ENCODE measurements around the gene SDK1.

The SDK1 gene

GRCh38 chr7:3283130-3283704 lies 17.8 kb upstream of the SDK1 start:
- in situ Hi-C loops (cut with HindIII; ENCODE audit: low sequenced_read_pairs) = no loop called here

- in situ Hi-C loops (cut with HindIII; ENCODE audit: low sequenced_read_pairs) = no loop called here
Observed at GRCh38 chr7:3285652-3286051, 15.4 kb upstream of the SDK1 start.

DNA sequence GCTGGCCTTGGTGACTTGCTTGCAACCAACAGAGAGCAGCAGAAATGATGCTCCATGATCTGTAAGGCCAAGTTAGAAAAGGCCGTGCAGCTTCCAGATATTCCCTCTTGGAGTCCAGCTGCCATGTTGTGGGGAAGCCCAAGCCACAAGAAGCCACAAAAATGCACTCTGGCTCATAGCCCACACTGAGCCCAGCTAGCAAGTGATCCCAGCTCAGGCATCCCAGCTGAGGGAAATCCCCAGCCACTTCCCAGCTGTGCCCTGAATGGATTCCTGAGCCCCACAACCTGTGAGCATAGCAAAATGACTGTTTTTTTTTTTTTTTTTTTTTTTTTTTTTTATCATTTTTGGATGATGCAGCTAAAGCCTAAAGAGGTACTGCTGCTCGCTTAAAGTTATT lies 11.1 kb upstream of the SDK1 start:
- in situ Hi-C loops (cut with HindIII; ENCODE audit: low sequenced_read_pairs) = no loop called here

- in situ Hi-C loops (cut with HindIII; ENCODE audit: low sequenced_read_pairs) = no loop called here
Observed at GRCh38 chr7:3292694-3293093, 8.4 kb upstream of the SDK1 start.

DNA sequence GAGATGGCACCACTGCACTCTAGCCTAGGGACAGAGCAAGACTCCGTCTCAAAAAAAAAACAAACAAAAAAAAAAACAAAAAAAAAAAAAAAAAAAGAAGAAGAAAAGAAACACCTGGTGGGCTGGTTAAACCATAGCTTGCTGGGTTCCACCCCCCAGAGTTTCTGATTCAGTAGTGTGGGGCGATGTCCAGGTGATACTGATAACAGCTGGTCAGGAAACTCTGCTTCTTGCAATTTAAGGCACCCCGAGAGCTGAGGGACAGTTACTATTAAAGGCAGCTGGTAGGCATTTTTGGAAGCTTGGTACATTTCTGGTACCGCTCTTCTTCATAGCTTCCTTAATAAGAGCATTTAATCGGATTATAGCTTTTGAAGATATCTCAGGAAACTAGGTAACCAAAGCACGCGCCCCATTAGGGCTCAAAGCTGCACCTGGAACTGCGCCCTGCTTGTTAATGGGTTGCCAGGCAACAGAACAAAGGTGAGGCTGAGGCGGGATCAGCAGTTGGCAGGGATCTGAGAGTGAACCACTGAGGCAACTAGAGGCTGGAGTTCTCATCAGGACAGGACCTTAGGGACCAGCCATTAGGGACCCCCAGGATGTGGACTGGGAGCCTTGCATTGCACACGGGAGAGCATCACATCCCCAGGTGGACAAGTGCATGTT lies 6.5 kb upstream of the SDK1 start:
- in situ Hi-C loops (cut with HindIII; ENCODE audit: low sequenced_read_pairs) = no loop called here

GRCh38 chr7:3297105-3297819 lies 3.8 kb upstream of the SDK1 start:
- in situ Hi-C loops (cut with HindIII; ENCODE audit: low sequenced_read_pairs) = no loop called here

GRCh38 chr7:3300221-3300650 lies 816 bp upstream of the SDK1 start:
- in situ Hi-C loops (cut with HindIII; ENCODE audit: low sequenced_read_pairs) = no loop called here

- in situ Hi-C loops (cut with HindIII; ENCODE audit: low sequenced_read_pairs) = no loop called here
Observed at GRCh38 chr7:3301449-3301731, 338 bp downstream of the SDK1 start.

GRCh38 chr7:3301831-3302618 lies 973 bp downstream of the SDK1 start:
- in situ Hi-C loops (cut with HindIII; ENCODE audit: low sequenced_read_pairs) = no loop called here

DNA sequence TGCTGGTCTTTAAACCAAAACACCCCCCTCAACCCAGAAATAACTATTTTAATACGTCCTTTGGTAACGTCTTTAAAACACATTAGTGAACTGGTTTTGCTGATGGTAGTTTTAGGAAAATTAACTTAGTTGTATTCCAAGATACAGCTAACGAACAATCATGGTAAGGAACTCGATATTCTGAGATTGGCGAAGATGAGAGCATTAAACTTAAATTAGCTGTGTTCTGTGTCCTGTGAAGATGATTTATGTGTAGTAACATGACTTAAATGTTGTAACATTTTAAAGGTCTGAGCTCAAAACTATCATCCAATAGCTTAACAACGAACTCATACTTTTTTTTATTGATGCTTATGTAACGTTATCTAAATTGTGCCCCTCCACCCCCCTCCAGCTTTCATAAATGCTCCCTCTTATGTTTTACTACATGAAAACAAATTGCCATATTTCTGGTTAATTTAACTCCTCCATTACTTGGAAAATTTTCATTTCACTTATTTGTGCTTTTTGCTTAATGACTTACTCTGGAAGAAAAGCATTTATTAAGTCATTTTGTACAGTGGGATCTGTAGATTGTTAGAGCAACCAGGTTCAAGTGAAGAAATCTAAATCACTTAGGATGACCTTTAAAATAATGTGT lies 1.7 kb downstream of the SDK1 start:
- in situ Hi-C loops (cut with HindIII; ENCODE audit: low sequenced_read_pairs) = no loop called here

- in situ Hi-C loops (cut with HindIII; ENCODE audit: low sequenced_read_pairs) = no loop called here
Observed at GRCh38 chr7:3304131-3304530, 3.1 kb downstream of the SDK1 start.

- in situ Hi-C loops (cut with HindIII; ENCODE audit: low sequenced_read_pairs) = no loop called here
Observed at GRCh38 chr7:3307435-3307834, 6.4 kb downstream of the SDK1 start.

- in situ Hi-C loops (cut with HindIII; ENCODE audit: low sequenced_read_pairs) = no loop called here
Observed at GRCh38 chr7:3309140-3309539, 8.1 kb downstream of the SDK1 start.

- in situ Hi-C loops (cut with HindIII; ENCODE audit: low sequenced_read_pairs) = no loop called here
Observed at GRCh38 chr7:3309956-3310355, 8.9 kb downstream of the SDK1 start.

- in situ Hi-C loops (cut with HindIII; ENCODE audit: low sequenced_read_pairs) = no loop called here
Observed at GRCh38 chr7:3310884-3311283, 9.8 kb downstream of the SDK1 start.

GRCh38 chr7:3312583-3312982 lies 11.5 kb downstream of the SDK1 start:
- in situ Hi-C loops (cut with HindIII; ENCODE audit: low sequenced_read_pairs) = no loop called here

DNA sequence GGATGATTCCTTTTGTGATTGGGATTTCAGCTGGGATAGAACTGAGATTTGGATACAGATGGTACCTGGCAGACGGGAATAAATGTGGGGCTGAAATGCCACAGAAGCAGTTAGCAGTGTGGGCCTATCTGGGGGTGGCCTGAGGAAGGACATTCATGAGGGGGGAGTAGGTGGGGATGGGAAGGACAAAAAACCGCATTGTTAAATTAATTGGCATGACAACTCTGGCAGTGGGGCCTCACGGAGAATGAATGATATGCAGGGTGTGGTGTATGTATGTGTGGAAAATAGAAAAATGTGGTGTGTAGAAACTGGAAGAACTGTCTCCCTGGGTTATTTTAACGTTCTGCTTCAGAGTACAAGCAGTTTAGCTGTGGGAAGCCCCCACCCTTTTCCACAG lies 17.8 kb downstream of the SDK1 start:
- in situ Hi-C loops (cut with HindIII; ENCODE audit: low sequenced_read_pairs) = no loop called here

DNA sequence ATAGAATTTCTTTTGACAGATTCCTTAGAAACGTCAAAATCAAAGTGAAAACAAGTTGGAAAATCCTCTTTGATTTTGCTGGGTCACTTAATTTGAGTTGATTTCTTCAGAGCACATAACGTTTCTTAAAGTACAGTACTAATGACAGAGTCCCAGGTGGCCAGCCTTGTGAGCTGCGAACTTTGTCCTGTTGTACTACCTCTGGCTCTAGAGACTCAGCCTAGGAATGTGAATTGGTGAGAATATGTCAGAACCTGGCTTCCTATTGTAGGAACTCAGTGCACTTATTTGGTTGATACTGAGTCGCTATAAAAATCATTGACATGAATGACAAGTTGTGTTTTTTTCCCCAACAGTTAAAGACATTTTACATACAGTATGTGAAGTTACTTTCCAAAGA lies 20.2 kb downstream of the SDK1 start:
- in situ Hi-C loops (cut with HindIII; ENCODE audit: low sequenced_read_pairs) = no loop called here

GRCh38 chr7:3321745-3322144 lies 20.7 kb downstream of the SDK1 start:
- in situ Hi-C loops (cut with HindIII; ENCODE audit: low sequenced_read_pairs) = no loop called here

GRCh38 chr7:3326246-3326645 lies 25.2 kb downstream of the SDK1 start:
- in situ Hi-C loops (cut with HindIII; ENCODE audit: low sequenced_read_pairs) = no loop called here

DNA sequence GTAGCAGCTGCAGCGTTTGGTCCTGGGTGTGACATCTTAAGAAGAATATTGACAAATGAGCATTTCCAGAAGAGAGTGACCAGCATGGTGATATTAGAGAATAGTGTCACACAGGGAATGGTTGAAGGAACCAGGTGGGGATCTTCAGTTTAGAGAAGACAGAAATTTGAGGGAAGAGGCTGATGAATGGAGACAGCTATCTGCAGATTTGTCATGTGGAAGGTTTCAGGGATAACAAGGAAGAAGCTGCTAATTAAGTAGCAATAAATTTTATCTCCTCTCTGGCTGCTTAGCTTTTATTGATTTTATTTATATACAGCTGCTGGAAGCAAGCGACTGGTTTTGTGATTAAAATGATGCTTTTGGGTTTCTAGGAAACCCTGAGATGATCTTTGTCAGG lies 26.0 kb downstream of the SDK1 start:
- in situ Hi-C loops (cut with HindIII; ENCODE audit: low sequenced_read_pairs) = no loop called here
